GM10266 (cell line): ENCODE results near the gene PARD3.
"Not testable (repeated sequence)": the region's sequence is repeated elsewhere in the genome, so short reads cannot be mapped to it uniquely, and the experiment has no call there.

Experiments
- DNase-seq: peaks from one replicate; pipeline ENCODE4 v3.0.0; 2012; ENCODE audit errors: extremely low spot score
- CTCF ChIP-seq: IDR thresholded peaks from 2 replicates; pipeline ENCODE4 v1.5.1; 2012; ENCODE audit warnings: mild to moderate bottlenecking, low read depth; ENCODE audit not compliant: control insufficient read depth, insufficient read depth; ENCODE audit errors: missing control alignments

The PARD3 gene

GRCh38 chr10:34075254-34075926, 739.7 kb downstream of the PARD3 start:
- TF ChIP-seq CTCF: no peak
- no peak for DNase-seq

DNA sequence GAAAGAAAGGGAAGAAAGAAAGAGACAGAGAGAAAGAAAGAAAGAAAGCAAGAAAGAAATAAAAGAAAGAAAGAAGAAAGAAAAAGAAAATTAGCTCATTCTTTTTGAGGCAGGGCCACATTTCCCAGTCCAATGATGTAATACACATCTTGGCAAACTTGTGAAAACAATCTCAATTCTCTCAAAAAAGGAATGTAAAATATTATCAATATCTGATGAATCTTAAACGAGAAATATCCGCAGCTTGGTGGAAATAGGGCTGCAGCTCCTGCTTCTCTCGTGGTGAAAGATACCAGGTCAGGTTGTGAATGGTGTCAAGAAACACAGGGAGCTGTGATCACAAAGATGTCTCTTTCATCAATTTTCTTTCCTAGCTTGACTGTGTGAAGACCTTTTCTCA, 741.0 kb downstream of the PARD3 start:
- no peak for TF ChIP-seq CTCF
- DNase-seq: no peak

DNA sequence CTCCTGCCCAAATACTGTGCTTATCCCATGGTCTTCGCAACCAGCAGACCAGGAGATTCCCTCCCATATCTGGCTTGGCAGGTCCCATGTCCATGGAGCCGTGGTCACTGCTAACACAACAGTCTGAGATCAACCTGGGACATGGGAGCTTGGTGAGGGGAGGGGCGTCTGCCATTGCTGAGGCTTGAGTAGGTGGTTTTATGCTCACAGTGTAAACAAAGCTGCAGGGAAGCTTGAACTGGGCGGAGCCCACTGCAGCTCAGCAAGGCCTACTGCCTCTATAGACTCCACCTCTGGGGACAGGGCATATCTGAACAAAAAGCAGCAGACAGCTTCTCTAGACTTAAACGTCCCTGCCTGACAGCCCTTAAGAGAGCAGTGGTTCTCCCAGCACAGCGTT, 747.4 kb downstream of the PARD3 start:
- DNase-seq: not testable (repeated sequence)

GRCh38 chr10:34063592-34063991, 751.5 kb downstream of the PARD3 start:
- TF ChIP-seq CTCF: no peak
- no peak for DNase-seq

- no peak for TF ChIP-seq CTCF
- DNase-seq: no peak
Observed at GRCh38 chr10:34061841-34062240, 753.3 kb downstream of the PARD3 start.
